Stimulated activated naive CD8-positive, alpha-beta T cell treated with anti-CD3 and anti-CD28 coated beads, Interleukin-15, amount 100 ng/mL, for 72 hours (primary cell): ENCODE measurements around the gene ITGB3.

Source experiments
- ATAC-seq: fragments of 150-1000 bp; cut with Tn5 transposase; 2 replicates; pipeline ENCODE4 v1.10.0; 2021; ENCODE audit warnings: mild to moderate bottlenecking, moderate library complexity
- DNase-seq, 2 donors: peaks; one replicate each; pipeline ENCODE4 v3.0.0; 2021 to 2022
- H3K27ac Mint-ChIP-seq, 2 donors: one replicate each; pipeline ENCODE4 v1.8.0; 2022; ENCODE audit warnings: mild to moderate bottlenecking in 2 of 2, mixed read lengths in 2 of 2, moderate library complexity in 2 of 2
- H3K27me3 Mint-ChIP-seq: one replicate; pipeline ENCODE4 v1.8.0; 2022; ENCODE audit warnings: mixed read lengths
- H3K4me1 Mint-ChIP-seq: one replicate; pipeline ENCODE4 v1.8.0; 2022; ENCODE audit warnings: mild to moderate bottlenecking, mixed read lengths
- H3K4me3 Mint-ChIP-seq, 2 donors: one replicate each; pipeline ENCODE4 v1.8.0; 2022; ENCODE audit warnings: mild to moderate bottlenecking in 2 of 2, mixed read lengths in 2 of 2, moderate library complexity in 1 of 2
- H3K9me3 Mint-ChIP-seq, 2 donors: one replicate each; pipeline ENCODE4 v1.8.0; 2022; ENCODE audit warnings: mixed read lengths in 2 of 2

ITGB3 gene

GRCh38 chr17:47274319-47275069 lies 20.9 kb downstream of the ITGB3 start:
- peaks cover 3 to 10% of the 10 kb centered on the region in 2 donors for H3K9me3 Mint-ChIP-seq
- ATAC-seq, result no peak
- DNase-seq, result no peak
- peaks cover 10% of the 10 kb centered on the region for H3K27me3 Mint-ChIP-seq
- H3K4me1 Mint-ChIP-seq, result peaks cover 6% of the 10 kb centered on the region
- no peak overlapping the region for H3K27ac Mint-ChIP-seq
- no peak overlapping the region for H3K4me3 Mint-ChIP-seq

DNA sequence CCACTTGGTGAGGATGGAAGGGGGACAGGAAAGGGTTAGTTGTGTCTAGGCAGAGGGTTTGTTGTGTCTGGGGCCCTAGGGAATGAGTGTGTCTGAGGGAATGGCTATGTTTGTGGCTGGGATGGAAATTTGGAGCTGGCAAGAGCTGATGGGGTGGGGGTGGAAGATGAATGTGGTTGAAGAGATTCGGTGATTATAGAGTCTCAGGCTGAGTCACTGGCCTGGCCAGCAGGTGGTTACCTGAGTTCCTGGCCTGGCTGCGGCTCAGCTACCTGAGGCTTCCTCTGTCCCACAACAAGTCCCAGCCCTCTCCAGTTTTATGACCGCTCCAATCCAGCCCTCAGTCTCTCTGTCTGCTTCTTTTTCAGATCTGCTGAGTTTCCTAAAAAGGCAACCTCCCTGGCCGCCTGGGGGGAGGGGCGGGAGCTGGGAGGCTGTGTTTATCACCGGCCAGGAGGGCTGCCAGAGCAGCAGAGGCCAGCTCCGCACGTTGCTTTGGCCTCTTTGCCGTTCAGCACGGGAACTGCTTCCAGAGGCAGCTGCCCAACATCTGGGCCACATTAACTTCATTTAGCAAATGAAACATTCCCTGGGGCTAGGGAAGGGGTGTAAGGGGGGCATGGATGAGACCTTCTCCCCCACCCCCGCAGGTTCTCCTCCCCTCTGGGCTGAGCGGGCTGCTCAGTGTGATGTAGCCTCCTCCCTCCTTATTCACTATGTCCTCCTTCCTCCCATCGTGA lies 21.8 kb downstream of the ITGB3 start:
- peaks cover 6% of the 10 kb centered on the region for H3K4me1 Mint-ChIP-seq
- no peak for DNase-seq
- H3K9me3 Mint-ChIP-seq, result peaks cover 0 to under 1% of the 10 kb centered on the region in 2 donors
- no peak for ATAC-seq
- H3K27me3 Mint-ChIP-seq, result peaks cover 10% of the 10 kb centered on the region
- no peak overlapping the region for H3K4me3 Mint-ChIP-seq
- no peak overlapping the region for H3K27ac Mint-ChIP-seq

GRCh38 chr17:47276444-47276843 lies 22.8 kb downstream of the ITGB3 start:
- no peaks in the 10 kb centered on the region for H3K9me3 Mint-ChIP-seq
- H3K4me3 Mint-ChIP-seq, result no peak overlapping the region
- peaks cover 6% of the 10 kb centered on the region for H3K4me1 Mint-ChIP-seq
- DNase-seq (no peak), ATAC-seq (no peak)
- H3K27ac Mint-ChIP-seq, result peak overlapping the region in 1 of 2 donors; percentile 86
- peaks cover 10% of the 10 kb centered on the region for H3K27me3 Mint-ChIP-seq

DNA sequence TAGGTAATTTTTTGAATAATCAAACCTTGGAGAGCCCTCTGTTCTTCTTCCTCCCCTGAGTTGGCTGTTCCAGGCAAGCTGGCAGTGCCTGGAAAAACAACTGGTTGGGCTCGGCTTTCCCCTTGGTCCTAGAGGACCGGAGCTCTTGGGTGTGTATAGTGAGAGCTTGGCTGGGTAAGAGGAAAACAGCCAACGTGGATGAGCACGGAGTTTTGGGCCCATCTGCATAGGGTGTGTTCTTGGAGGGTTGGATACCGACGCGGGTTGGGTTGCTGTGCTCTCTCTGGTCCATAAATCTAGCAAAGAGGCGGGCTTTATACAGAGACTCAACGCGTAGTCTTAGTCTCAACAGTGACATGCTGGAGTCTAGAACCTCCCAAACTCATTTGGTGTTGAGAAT lies 23.2 kb downstream of the ITGB3 start:
- ATAC-seq (no peak), DNase-seq (no peak)
- H3K4me3 Mint-ChIP-seq, result no peak overlapping the region

GRCh38 chr17:47277921-47278320 lies 24.3 kb downstream of the ITGB3 start:
- ATAC-seq (no peak), DNase-seq (no peak)
- Mint-ChIP-seq H3K4me1 (peaks cover 6% of the 10 kb centered on the region), H3K27ac (no peak overlapping the region), H3K9me3 (no peaks in the 10 kb centered on the region), H3K4me3 (no peak overlapping the region), H3K27me3 (peaks cover 10% of the 10 kb centered on the region)

More for the DNA sequence above, 23.2 kb downstream of the ITGB3 start:
- H3K4me1 Mint-ChIP-seq, result peaks cover 6% of the 10 kb centered on the region
- H3K27ac Mint-ChIP-seq, result no peak overlapping the region
- H3K9me3 Mint-ChIP-seq, result no peaks in the 10 kb centered on the region
- peaks cover 10% of the 10 kb centered on the region for H3K27me3 Mint-ChIP-seq

GRCh38 chr17:47278561-47278960 lies 24.9 kb downstream of the ITGB3 start:
- Mint-ChIP-seq H3K27me3 (peaks cover 10% of the 10 kb centered on the region), H3K27ac (no peak overlapping the region), H3K4me3 (no peak overlapping the region), H3K4me1 (peaks cover 6% of the 10 kb centered on the region), H3K9me3 (no peaks in the 10 kb centered on the region)
- DNase-seq (no peak), ATAC-seq (no peak)

- Mint-ChIP-seq H3K27me3 (peaks cover 10% of the 10 kb centered on the region), H3K9me3 (no peaks in the 10 kb centered on the region), H3K4me3 (no peak overlapping the region), H3K27ac (no peak overlapping the region), H3K4me1 (peaks cover 6% of the 10 kb centered on the region)
- ATAC-seq, result no peak
- no peak for DNase-seq
Observed at GRCh38 chr17:47279062-47279801, 25.6 kb downstream of the ITGB3 start.

DNA sequence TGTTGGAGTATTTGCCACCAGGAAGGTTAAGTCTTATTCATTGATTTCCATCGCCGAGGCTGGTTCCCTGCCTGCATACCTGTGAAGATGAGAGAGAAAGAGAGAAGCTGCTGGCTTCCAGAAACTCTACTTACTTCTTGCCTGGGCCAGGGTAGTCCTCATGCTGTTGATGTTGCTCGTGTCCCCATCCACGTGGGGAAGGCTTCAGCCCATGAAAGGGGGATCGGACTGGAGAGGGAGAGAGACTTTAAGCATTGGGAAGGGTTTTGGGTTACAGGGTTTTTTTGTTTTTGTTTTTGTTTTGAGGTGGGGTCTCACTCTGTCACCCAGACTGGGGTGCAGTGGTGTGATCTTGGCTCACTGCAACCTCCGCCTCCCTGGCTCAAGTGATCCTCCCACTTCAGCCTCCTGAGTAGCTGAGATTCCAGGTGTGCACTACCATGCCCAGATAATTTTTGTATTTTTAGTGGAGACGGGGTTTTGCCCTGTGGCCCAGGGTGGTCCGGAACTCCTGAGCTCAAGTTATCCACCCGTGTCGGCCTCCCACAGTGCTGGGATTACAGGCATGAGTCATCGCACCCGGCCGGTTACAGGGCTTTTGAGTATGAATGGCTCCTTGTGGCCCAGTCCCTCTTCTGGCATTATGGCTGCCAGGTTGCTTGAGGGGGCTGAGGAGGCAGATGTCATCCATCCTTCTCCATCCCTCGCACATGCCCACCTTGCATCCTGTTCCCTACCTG lies 26.6 kb downstream of the ITGB3 start:
- Mint-ChIP-seq H3K27ac (no peak overlapping the region), H3K4me3 (no peak overlapping the region), H3K27me3 (peaks cover 4% of the 10 kb centered on the region), H3K4me1 (peaks cover 6% of the 10 kb centered on the region), H3K9me3 (no peaks in the 10 kb centered on the region)
- DNase-seq (no peak), ATAC-seq (no peak)

GRCh38 chr17:47281216-47281615 lies 27.6 kb downstream of the ITGB3 start:
- no peak for ATAC-seq
- H3K4me3 Mint-ChIP-seq, result no peak overlapping the region
- no peak overlapping the region for H3K27ac Mint-ChIP-seq
- H3K4me1 Mint-ChIP-seq, result peaks cover 6% of the 10 kb centered on the region
- no peaks in the 10 kb centered on the region for H3K27me3 Mint-ChIP-seq
- no peak for DNase-seq
- H3K9me3 Mint-ChIP-seq, result no peaks in the 10 kb centered on the region

- ATAC-seq, result no peak
- H3K4me3 Mint-ChIP-seq, result no peak overlapping the region
- H3K27ac Mint-ChIP-seq, result no peak overlapping the region
- no peaks in the 10 kb centered on the region for H3K27me3 Mint-ChIP-seq
- no peaks in the 10 kb centered on the region for H3K4me1 Mint-ChIP-seq
- no peak for DNase-seq
- no peaks in the 10 kb centered on the region for H3K9me3 Mint-ChIP-seq
Observed at GRCh38 chr17:47285003-47285402, 31.4 kb downstream of the ITGB3 start.

DNA sequence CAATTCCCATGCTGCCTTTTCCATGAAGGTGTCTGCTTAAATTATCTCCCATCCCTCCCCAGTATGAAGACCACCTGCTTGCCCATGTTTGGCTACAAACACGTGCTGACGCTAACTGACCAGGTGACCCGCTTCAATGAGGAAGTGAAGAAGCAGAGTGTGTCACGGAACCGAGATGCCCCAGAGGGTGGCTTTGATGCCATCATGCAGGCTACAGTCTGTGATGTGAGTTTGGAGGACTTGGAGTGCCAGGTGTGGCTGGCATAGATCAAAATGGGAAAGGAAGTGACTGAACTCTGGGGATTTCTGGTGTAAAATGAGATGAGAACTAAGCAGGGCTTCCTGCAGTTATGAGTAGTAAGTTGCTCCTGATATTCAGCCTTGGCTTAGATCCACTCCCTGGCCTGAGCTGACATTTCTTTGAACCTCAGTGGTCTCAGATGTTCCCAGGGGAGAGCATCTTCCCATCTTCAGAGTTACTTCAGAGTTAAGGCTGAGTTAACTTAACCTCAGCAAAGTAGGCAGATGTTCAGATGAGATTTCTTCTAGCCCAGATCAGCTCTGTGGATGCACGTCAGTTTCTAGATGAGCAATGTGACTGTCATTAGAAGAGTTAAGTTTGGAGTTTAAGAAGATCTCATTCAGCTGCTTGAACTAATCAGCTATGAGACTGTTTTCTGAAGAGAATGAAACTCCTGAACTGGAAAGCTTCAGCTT lies 32.7 kb downstream of the ITGB3 start:
- Mint-ChIP-seq H3K9me3 (no peaks in the 10 kb centered on the region), H3K4me3 (no peak overlapping the region), H3K27ac (no peak overlapping the region), H3K4me1 (no peaks in the 10 kb centered on the region), H3K27me3 (no peaks in the 10 kb centered on the region)
- DNase-seq (no peak), ATAC-seq (no peak)

GRCh38 chr17:47287068-47287467 lies 33.4 kb downstream of the ITGB3 start:
- no peaks in the 10 kb centered on the region for H3K27me3 Mint-ChIP-seq
- no peak for DNase-seq
- H3K4me1 Mint-ChIP-seq, result no peaks in the 10 kb centered on the region
- ATAC-seq, result no peak
- H3K4me3 Mint-ChIP-seq, result no peak overlapping the region
- H3K27ac Mint-ChIP-seq, result no peak overlapping the region
- no peaks in the 10 kb centered on the region for H3K9me3 Mint-ChIP-seq

DNA sequence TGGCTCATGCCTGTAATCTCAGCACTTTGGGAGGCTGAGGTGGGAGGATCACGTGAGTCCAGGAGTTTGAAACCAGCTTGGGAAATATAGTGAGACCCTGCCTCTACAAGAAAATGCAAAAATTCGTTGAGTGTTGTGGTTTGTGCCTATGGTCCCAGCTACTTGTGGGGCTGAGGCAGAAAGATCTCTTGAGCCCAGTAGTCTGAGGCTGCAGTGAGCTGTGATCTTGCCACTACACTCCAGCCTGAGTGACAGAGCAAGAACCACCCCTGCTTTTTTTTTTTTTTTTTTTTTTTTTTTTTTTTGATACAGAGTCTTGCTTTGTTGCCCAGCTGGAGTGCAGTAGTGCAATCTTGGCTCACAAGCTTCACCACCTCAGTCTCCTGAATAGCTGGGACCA lies 34.0 kb downstream of the ITGB3 start:
- H3K27me3 Mint-ChIP-seq, result no peaks in the 10 kb centered on the region
- no peak overlapping the region for H3K4me3 Mint-ChIP-seq
- no peak for ATAC-seq
- no peaks in the 10 kb centered on the region for H3K9me3 Mint-ChIP-seq
- no peaks in the 10 kb centered on the region for H3K4me1 Mint-ChIP-seq
- no peak overlapping the region for H3K27ac Mint-ChIP-seq
- no peak for DNase-seq

- ATAC-seq, result no peak
- DNase-seq, result no peak
- H3K4me1 Mint-ChIP-seq, result no peaks in the 10 kb centered on the region
- H3K4me3 Mint-ChIP-seq, result no peak overlapping the region
- no peaks in the 10 kb centered on the region for H3K27me3 Mint-ChIP-seq
- H3K9me3 Mint-ChIP-seq, result no peaks in the 10 kb centered on the region
- H3K27ac Mint-ChIP-seq, result no peak overlapping the region
Observed at GRCh38 chr17:47288531-47289116, 35.0 kb downstream of the ITGB3 start.

- H3K9me3 Mint-ChIP-seq, result no peaks in the 10 kb centered on the region
- H3K4me3 Mint-ChIP-seq, result no peak overlapping the region
- no peaks in the 10 kb centered on the region for H3K27me3 Mint-ChIP-seq
- DNase-seq, result no peak
- no peaks in the 10 kb centered on the region for H3K4me1 Mint-ChIP-seq
- H3K27ac Mint-ChIP-seq, result no peak overlapping the region
- ATAC-seq, result no peak
Observed at GRCh38 chr17:47289302-47289701, 35.7 kb downstream of the ITGB3 start.
